A549 (cell line): Measurements from ENCODE around the gene PPIP5K2. TPM values are rescaled to one million over a fixed set of nuclear protein-coding genes. Genes with fewer than 3 reads are reported as not detected.

Experiments
- ATAC-seq, 2 experiments: fragments of 200-7000 bp in 1 of 2; fragments of >200 bp in 1 of 2; cut with Nextera tagmentation in 1 of 2; cut with Tn5 transposase in 1 of 2; 3 replicates each; pipeline versions ENCODE4 v1.8.0 to v1.9.1; 2018 to 2020; ENCODE audit warnings: mild to moderate bottlenecking in 1 of 2, moderate library complexity in 1 of 2
- CTCF ChIA-PET: fragments of 300-600 bp; sonication (Branson Sonifier 250); formaldehyde crosslinking; extraction: SDS; loops from one replicate; lab custom pipeline; 2021; ENCODE audit warnings: antibody characterized with exemption, inconsistent platforms; lab: Yijun Ruan, JAX
- POLR2A ChIA-PET: fragments of 350-600 bp; formaldehyde crosslinking; extraction: SDS; loops from one replicate; lab custom pipeline; 2021; ENCODE audit warnings: antibody characterized with exemption, inconsistent platforms; lab: Yijun Ruan, JAX
- DNase-seq, 2 experiments: peaks; one replicate each; pipeline versions ENCODE4 v3.0.0 to v3.0.0-alpha.2; 2011 to 2016; ENCODE audit warnings: low read depth in 1 of 2, low spot score in 1 of 2
- FAIRE-seq: peaks from 2 replicates; lab custom pipeline; 2011; peaks lifted over from hg19 to GRCh38; lab: Jason Lieb, UNC
- H3K27ac ChIP-seq, 2 experiments: fragments of >200 bp; sonication (Bioruptor Twin); formaldehyde crosslinking; 3 replicates each; pipeline ENCODE4 v1.5.1; 2016 to 2017
- H3K4me1 ChIP-seq: fragments of >200 bp; sonication (Bioruptor Twin); formaldehyde crosslinking; 3 replicates; pipeline ENCODE4 v1.6.1; 2016
- H3K4me2 ChIP-seq: fragments of >200 bp; sonication (Bioruptor Twin); formaldehyde crosslinking; 3 replicates; pipeline ENCODE4 v1.6.1; 2016
- H3K4me3 ChIP-seq: fragments of >200 bp; sonication (Bioruptor Twin); formaldehyde crosslinking; 3 replicates; pipeline ENCODE4 v1.5.1; 2016
- H3K9me3 ChIP-seq: fragments of >200 bp; sonication (Bioruptor Twin); formaldehyde crosslinking; 3 replicates; pipeline ENCODE4 v1.6.1; 2016
- BCL3 ChIP-seq: fragments of >200 bp; sonication (Bioruptor Twin); formaldehyde crosslinking; IDR thresholded peaks from 3 replicates; pipeline ENCODE4 v1.6.1; 2016
- CTCF ChIP-seq: fragments of >200 bp; sonication (Bioruptor Twin); formaldehyde crosslinking; IDR thresholded peaks from 3 replicates; pipeline ENCODE4 v1.5.1; 2016
- EP300 ChIP-seq, 2 experiments: fragments of >200 bp; sonication (Bioruptor Twin); formaldehyde crosslinking; IDR thresholded peaks; 2 replicates in 1 of 2; 3 replicates in 1 of 2; pipeline ENCODE4 v1.6.1; 2016 to 2017
- ESRRA ChIP-seq: fragments of 150-350 bp; IDR thresholded peaks from 2 replicates; pipeline ENCODE4 v1.6.1; 2014; ENCODE audit warnings: mild to moderate bottlenecking, low read length, borderline replicate concordance
- FOXS1 ChIP-seq: fragments of 250-450 bp; sonication (Bioruptor Pico); IDR thresholded peaks from 2 replicates; pipeline ENCODE4 v1.5.0; 2020; ENCODE audit warnings: mild to moderate bottlenecking, moderate library complexity
- HDAC2 ChIP-seq: fragments of 200-600 bp; sonication (generic); IDR thresholded peaks from 2 replicates; pipeline ENCODE4 v1.6.1; 2016
- MAX ChIP-seq: IDR thresholded peaks from 2 replicates; pipeline ENCODE4 v1.6.1; 2012
- RAD21 ChIP-seq, 2 experiments: fragments of >200 bp in 1 of 2; sonication (Bioruptor Twin) in 1 of 2; formaldehyde crosslinking in 1 of 2; IDR thresholded peaks in 1 of 2; conservative IDR thresholded peaks in 1 of 2; 2 replicates in 1 of 2; 3 replicates in 1 of 2; pipeline ENCODE4 v1.6.1; 2012 to 2018; ENCODE audit warnings: inconsistent platforms in 1 of 2
- SMC3 ChIP-seq: fragments of >200 bp; sonication (Bioruptor Twin); formaldehyde crosslinking; IDR thresholded peaks from 3 replicates; pipeline ENCODE4 v1.6.1; 2018; ENCODE audit warnings: inconsistent platforms
- USF2 ChIP-seq: fragments of 450-650 bp; IDR thresholded peaks from 2 replicates; pipeline ENCODE4 v1.6.1; 2014; ENCODE audit warnings: antibody characterized with exemption
- WGBS: methylation state at CpG from one replicate; pipeline ENCODE4 v1.1.6; 2017; ENCODE audit errors: missing lambda C conversion rate; 5-methylcytosine and 5-hydroxymethylcytosine counted together
- polyA plus RNA-seq, 4 experiments: library from polyadenylated mRNA; depleted of rRNA in 3 of 4; stranded (reverse); fragments of >200 nt; fragmentation: RNase III in 1 of 4; extraction: RNeasy Plus Mini Kit Qiagen cat#74134 plus additional on column Dnase treatment in 1 of 4; gene quantifications; 2 replicates in 3 of 4; 3 replicates in 1 of 4; pipeline ENCODE4 v1.2.3, GENCODE V29; 2011 to 2017

PPIP5K2 gene
- polyA plus RNA-seq, 2 of the 4 experiments (the other 2 are of a cell fraction), result 21.9 to 61.7 TPM

GRCh38 chr5:103232393-103232999, 112.4 kb downstream of the PPIP5K2 start:
- 70% methylated on average over 7 of the region's 7 CpGs for WGBS
- no peaks in the 10 kb centered on the region for H3K4me1 ChIP-seq
- H3K4me2 ChIP-seq, result no peak overlapping the region
- DNase-seq (peak; percentile 18 to 49), ATAC-seq (peak; percentile 76 to 95; a peak in 4 of 6 replicates), FAIRE-seq (peak; percentile 7)
- ChIA-PET POLR2A (no interaction called here), CTCF (interaction anchor here (0.8 to 2.2 kb wide), 7 partner anchors 8 to 246 kb away, joined by 3 to 20 read pairs (median 4); partner anchors contain the start of gene MACIR)
- no peak overlapping the region for H3K4me3 ChIP-seq
- no peak overlapping the region for H3K27ac ChIP-seq
- 0 out of 3 replicates have a peak, but pooled peaks cover 2% of the 10 kb centered on the region for H3K9me3 ChIP-seq
- TF ChIP-seq HDAC2 (no peak), SMC3 (peak; percentile 87), EP300 (IDR thresholded peaks at IDR 0.05) (no peak), ESRRA (no peak), MAX (no peak), USF2 (no peak), CTCF (peak; percentile 71), RAD21 (conservative IDR thresholded peaks at IDR 0.05 in 1 of 2, IDR thresholded peaks at IDR 0.05 in 1 of 2) (peak; percentile 61 to 67), BCL3 (no peak), FOXS1 (CRISPR knock-in tag) (no peak)

GRCh38 chr5:103234239-103234975, 114.3 kb downstream of the PPIP5K2 start:
- no peak for FAIRE-seq
- CTCF ChIA-PET, result interaction anchor here (1.2 kb wide), 1 partner anchor 242 kb away, joined by 3 read pairs; no protein-coding TSS in a partner anchor

More at GRCh38 chr5:103234239-103234975, 114.3 kb downstream of the PPIP5K2 start:
- H3K4me2 ChIP-seq, result no peak overlapping the region
- H3K4me1 ChIP-seq, result no peaks in the 10 kb centered on the region
- ATAC-seq (no peak; a peak in 1 of 6 replicates), DNase-seq (no peak)
- peaks cover 6% of the 10 kb centered on the region; the same call in 1 of the 3 replicates for H3K9me3 ChIP-seq
- POLR2A ChIA-PET, result no interaction called here
- no peak overlapping the region for H3K4me3 ChIP-seq
- 35% methylated on average over 4 of the region's 4 CpGs for WGBS
- no peak overlapping the region for H3K27ac ChIP-seq
- no peak for TF ChIP-seq CTCF
- TF ChIP-seq ESRRA, result no peak
